MM.1S (cell line): ENCODE data around the gene ITSN2.

Experiments
- DNase-seq: peaks from one replicate; pipeline ENCODE4 v3.0.0-alpha.2; 2015
- H2AFZ ChIP-seq: fragments of 300-600 bp; sonication (generic); 2 replicates; pipeline ENCODE4 v1.6.0; 2016; ENCODE audit warnings: antibody characterized with exemption, low read length
- H3F3A ChIP-seq: fragments of 300-600 bp; sonication (generic); 2 replicates; pipeline ENCODE4 v1.6.1; 2016; ENCODE audit warnings: mild to moderate bottlenecking, antibody characterized with exemption, low read length, moderate library complexity, mixed read lengths; ENCODE audit not compliant: insufficient read depth
- H3K27ac ChIP-seq: fragments of 300-600 bp; sonication (generic); 2 replicates; pipeline ENCODE4 v1.5.1; 2016; ENCODE audit warnings: mild to moderate bottlenecking, low read length
- H3K27me3 ChIP-seq: fragments of 300-600 bp; sonication (generic); replicated peaks from 2 replicates; pipeline ENCODE4 v1.6.0; 2016; ENCODE audit warnings: low read length; ENCODE audit not compliant: insufficient read depth
- H3K36me3 ChIP-seq: fragments of 300-600 bp; sonication (generic); replicated peaks from 2 replicates; pipeline ENCODE4 v1.6.1; 2016; ENCODE audit warnings: mild to moderate bottlenecking, low read length, mixed read lengths; ENCODE audit not compliant: insufficient read depth
- H3K4me1 ChIP-seq: fragments of 300-600 bp; sonication (generic); 2 replicates; pipeline ENCODE4 v1.6.1; 2016; ENCODE audit warnings: low read length, mixed read lengths
- H3K4me2 ChIP-seq: fragments of 300-600 bp; sonication (generic); 2 replicates; pipeline ENCODE4 v1.6.0; 2016; ENCODE audit warnings: low read depth, low read length
- H3K4me3 ChIP-seq: fragments of 300-600 bp; sonication (generic); 2 replicates; pipeline ENCODE4 v1.5.1; 2016; ENCODE audit warnings: low read length, mixed read lengths
- H3K79me2 ChIP-seq: fragments of 300-600 bp; sonication (generic); 2 replicates; pipeline ENCODE4 v1.6.1; 2016; ENCODE audit warnings: mixed run types, low read length, mixed read lengths
- H3K9ac ChIP-seq: fragments of 300-600 bp; sonication (generic); 2 replicates; pipeline ENCODE4 v1.6.1; 2016; ENCODE audit warnings: low read length, mixed read lengths
- H3K9me2 ChIP-seq: fragments of 300-600 bp; sonication (generic); replicated peaks from 2 replicates; pipeline ENCODE4 v1.6.1; 2016; ENCODE audit warnings: mild to moderate bottlenecking, low read length, mixed read lengths; ENCODE audit not compliant: insufficient read depth
- H3K9me3 ChIP-seq: fragments of 300-600 bp; sonication (generic); replicated peaks from 2 replicates; pipeline ENCODE4 v1.6.1; 2016; ENCODE audit warnings: mild to moderate bottlenecking, low read length, mixed read lengths; ENCODE audit not compliant: insufficient read depth
- H4K20me1 ChIP-seq: fragments of 300-600 bp; sonication (generic); 2 replicates; pipeline ENCODE4 v1.6.1; 2016; ENCODE audit warnings: mild to moderate bottlenecking, low read length, moderate library complexity, mixed read lengths; ENCODE audit not compliant: insufficient read depth
- EZH2 ChIP-seq: fragments of 300-600 bp; sonication (generic); optimal IDR thresholded peaks from 2 replicates; pipeline ENCODE3; 2017; ENCODE audit warnings: low read depth, mild to moderate bottlenecking, antibody characterized with exemption, low read length, mixed read lengths
- EZH2phosphoT487 ChIP-seq: fragments of 300-600 bp; sonication (generic); IDR thresholded peaks from 2 replicates; pipeline ENCODE4 v1.6.1; 2018; ENCODE audit warnings: antibody characterized with exemption, low read length
- TF ChIP-seq, protein P1 (sequence below): fragments of 300-600 bp; sonication (generic); IDR thresholded peaks from 2 replicates; pipeline ENCODE4 v1.5.1; 2016; ENCODE audit warnings: antibody characterized with exemption, low read length, mixed read lengths

Gene ITSN2

DNA sequence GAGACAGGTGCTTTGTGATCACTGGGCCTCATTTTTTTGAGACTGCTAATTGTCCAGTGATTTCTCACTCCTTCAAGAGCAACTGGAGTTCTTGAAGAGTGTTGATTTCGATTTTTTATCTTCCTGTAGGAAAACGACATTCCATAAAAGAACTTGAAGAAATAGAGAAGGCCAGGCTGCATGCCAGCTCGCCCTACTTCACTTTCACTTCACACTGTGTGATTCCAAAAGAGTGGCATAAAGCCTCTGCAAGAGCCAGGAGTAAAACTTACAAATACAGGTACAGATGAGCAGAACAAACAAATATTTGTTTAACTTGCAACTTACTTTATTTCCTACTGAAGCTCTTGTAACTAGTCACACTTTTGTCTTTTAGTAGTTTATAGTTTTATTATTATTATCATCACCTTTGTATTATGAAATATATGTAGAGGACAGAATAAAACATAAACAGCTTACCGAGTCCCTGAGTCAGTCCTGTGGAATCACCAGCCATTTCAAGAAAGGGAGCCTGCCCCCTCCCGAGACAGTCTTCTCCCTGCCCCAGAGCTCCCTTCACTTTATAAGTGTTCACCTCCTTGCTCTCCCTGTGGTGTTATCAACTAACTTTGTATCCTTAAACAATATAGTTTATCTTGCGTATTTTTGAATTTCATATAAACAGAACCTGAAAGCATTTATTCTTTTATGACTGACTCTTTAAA is 176.8 kb downstream of the ITSN2 start:
- no peak overlapping the region for H3K4me2 ChIP-seq
- TF ChIP-seq EZH2phosphoT487 (no peak), EZH2 (no peak)
- TF ChIP-seq, protein P1, sequence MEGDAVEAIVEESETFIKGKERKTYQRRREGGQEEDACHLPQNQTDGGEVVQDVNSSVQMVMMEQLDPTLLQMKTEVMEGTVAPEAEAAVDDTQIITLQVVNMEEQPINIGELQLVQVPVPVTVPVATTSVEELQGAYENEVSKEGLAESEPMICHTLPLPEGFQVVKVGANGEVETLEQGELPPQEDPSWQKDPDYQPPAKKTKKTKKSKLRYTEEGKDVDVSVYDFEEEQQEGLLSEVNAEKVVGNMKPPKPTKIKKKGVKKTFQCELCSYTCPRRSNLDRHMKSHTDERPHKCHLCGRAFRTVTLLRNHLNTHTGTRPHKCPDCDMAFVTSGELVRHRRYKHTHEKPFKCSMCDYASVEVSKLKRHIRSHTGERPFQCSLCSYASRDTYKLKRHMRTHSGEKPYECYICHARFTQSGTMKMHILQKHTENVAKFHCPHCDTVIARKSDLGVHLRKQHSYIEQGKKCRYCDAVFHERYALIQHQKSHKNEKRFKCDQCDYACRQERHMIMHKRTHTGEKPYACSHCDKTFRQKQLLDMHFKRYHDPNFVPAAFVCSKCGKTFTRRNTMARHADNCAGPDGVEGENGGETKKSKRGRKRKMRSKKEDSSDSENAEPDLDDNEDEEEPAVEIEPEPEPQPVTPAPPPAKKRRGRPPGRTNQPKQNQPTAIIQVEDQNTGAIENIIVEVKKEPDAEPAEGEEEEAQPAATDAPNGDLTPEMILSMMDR = no peak

DNA sequence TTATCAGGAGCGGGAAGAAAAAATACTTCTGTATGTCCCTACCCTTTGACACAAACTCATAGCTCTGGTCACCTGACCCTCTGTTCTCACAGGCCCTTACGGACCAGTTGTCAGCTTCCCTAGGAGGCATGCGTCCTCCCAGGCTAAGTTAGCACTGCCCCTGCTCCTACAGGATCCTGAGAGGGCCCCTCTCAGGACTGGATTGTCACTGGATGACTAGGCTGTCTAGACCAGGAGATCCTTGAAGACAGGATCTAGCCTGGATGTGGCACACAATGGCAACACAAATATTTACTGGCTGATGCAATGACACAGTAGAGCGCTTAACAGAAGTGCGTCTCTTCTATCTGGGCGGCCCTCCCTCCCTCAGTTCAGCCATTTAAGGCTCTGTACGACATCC is 177.8 kb downstream of the ITSN2 start:
- Histone ChIP-seq H3K27ac (no peak overlapping the region), H3K36me3 (no peaks in the 10 kb centered on the region), H3K27me3 (no peaks in the 10 kb centered on the region), H3K4me3 (no peak overlapping the region), H3K4me2 (no peak overlapping the region), H3K4me1 (no peaks in the 10 kb centered on the region), H3K79me2 (no peaks in the 10 kb centered on the region), H3K9me2 (no peaks in the 10 kb centered on the region), H3F3A (no peaks in the 10 kb centered on the region), H4K20me1 (no peaks in the 10 kb centered on the region), H3K9ac (no peak overlapping the region), H2AFZ (no peak overlapping the region), H3K9me3 (no peaks in the 10 kb centered on the region)
- TF ChIP-seq EZH2 (no peak), EZH2phosphoT487 (no peak)
- TF ChIP-seq, protein P1 = no peak
- DNase-seq = no peak

More for the DNA sequence above, 176.8 kb downstream of the ITSN2 start:
- Histone ChIP-seq H3K4me1 (no peaks in the 10 kb centered on the region), H3F3A (no peaks in the 10 kb centered on the region), H3K4me3 (no peak overlapping the region), H3K9me3 (no peaks in the 10 kb centered on the region), H4K20me1 (no peaks in the 10 kb centered on the region), H3K36me3 (no peaks in the 10 kb centered on the region), H3K79me2 (no peaks in the 10 kb centered on the region), H3K9me2 (no peaks in the 10 kb centered on the region), H3K27ac (no peak overlapping the region), H3K27me3 (no peaks in the 10 kb centered on the region), H3K9ac (no peak overlapping the region), H2AFZ (no peak overlapping the region)
- no peak for DNase-seq

DNA sequence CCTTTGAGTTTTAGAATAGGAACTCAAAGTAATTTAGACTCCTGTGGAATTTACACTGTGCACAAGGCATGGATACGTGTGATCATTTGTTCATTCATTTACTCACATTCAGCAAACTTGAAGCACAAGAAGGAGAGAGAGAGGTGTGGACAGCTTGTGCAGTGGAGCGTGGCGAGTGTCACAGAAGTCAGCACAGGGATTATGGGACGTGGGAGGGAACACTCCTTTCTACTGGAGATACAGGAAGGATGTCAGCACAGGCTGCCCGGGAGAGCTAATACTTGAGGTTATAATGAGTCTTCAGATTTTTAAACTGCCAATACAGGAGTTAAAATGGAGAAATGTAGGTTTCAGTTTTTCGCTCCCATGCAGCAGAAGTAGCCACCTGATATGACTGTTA is 178.5 kb downstream of the ITSN2 start:
- no peaks in the 10 kb centered on the region for H3K36me3 ChIP-seq
- H3K27me3 ChIP-seq = no peaks in the 10 kb centered on the region
- no peaks in the 10 kb centered on the region for H3K9me3 ChIP-seq
- H3K4me3 ChIP-seq = no peak overlapping the region
- no peaks in the 10 kb centered on the region for H3K79me2 ChIP-seq
- H3K27ac ChIP-seq = no peak overlapping the region
- TF ChIP-seq, protein P1 = no peak
- H3K4me1 ChIP-seq = no peaks in the 10 kb centered on the region
- H3K9me2 ChIP-seq = no peaks in the 10 kb centered on the region
- H3K9ac ChIP-seq = no peak overlapping the region
- no peaks in the 10 kb centered on the region for H3F3A ChIP-seq
- no peak for DNase-seq
- H4K20me1 ChIP-seq = no peaks in the 10 kb centered on the region
- no peak overlapping the region for H3K4me2 ChIP-seq
- H2AFZ ChIP-seq = no peak overlapping the region
